Measurements from ENCODE around the gene SH3RF3. TPM values are rescaled to one million over a fixed set of nuclear protein-coding genes. Genes with fewer than 3 reads are reported as not detected.
"Not testable (repeated sequence)": the region's sequence is repeated elsewhere in the genome, so short reads cannot be mapped to it uniquely, and the experiment has no call there.

SH3RF3 gene
- total RNA-seq, 2 experiments from 2014 or later = 1.4 TPM

DNA sequence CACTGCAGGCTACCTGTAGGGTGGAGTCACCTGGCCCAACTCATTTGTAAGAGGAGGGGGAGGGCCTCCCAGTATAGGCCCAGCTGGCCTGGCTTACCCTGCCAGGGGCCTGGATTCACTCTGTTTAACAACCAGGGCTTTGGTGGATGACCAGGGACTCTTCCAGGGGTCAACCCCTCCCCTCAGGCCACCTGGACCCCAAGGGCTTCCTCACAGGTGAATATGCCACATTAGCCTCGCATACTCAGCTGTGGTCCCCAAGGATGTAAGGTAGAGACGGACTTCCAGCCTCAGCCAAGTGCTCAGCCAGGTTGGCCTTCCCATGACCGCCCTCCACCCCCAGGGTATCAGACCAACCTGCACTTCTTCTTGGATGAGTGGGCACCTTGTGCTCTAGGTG lies 8.8 kb upstream of the SH3RF3 start:
- CTCF ChIA-PET = interaction anchor here (0.6 kb wide), 1 partner anchor 218 kb away, joined by 5 read pairs; no protein-coding TSS in a partner anchor

GRCh38 chr2:109120686-109121085 lies 8.3 kb upstream of the SH3RF3 start:
- H3K27ac Mint-ChIP-seq; H3K4me3 Mint-ChIP-seq; H3K36me3 Mint-ChIP-seq (ENCODE audit: low read depth); DNase-seq; intact Hi-C loops (cut with DNase I, micrococcal nuclease); H3K9me3 Mint-ChIP-seq (ENCODE audit: low read depth); ATAC-seq; POLR2A ChIA-PET; H3K27me3 Mint-ChIP-seq: not testable (repeated sequence)
- H3K4me1 Mint-ChIP-seq = peaks cover 12% of the 10 kb centered on the region
- CTCF ChIA-PET = interaction anchor here (0.6 to 1.0 kb wide), 2 partner anchors 217 to 389 kb away, joined by 3 to 5 read pairs; no protein-coding TSS in a partner anchor

More for the DNA sequence above, 8.8 kb upstream of the SH3RF3 start:
- Mint-ChIP-seq H3K36me3 (ENCODE audit: low read depth) (no peaks in the 10 kb centered on the region), H3K27me3 (peaks cover 2% of the 10 kb centered on the region), H3K9me3 (ENCODE audit: low read depth) (peaks cover 6% of the 10 kb centered on the region), H3K4me1 (peaks cover 9% of the 10 kb centered on the region), H3K4me3 (no peak overlapping the region), H3K27ac (no peak overlapping the region)
- ATAC-seq (no peak), DNase-seq (no peak)
- POLR2A ChIA-PET = no interaction called here
- intact Hi-C loops (cut with DNase I, micrococcal nuclease) = no loop called here

GRCh38 chr2:109123586-109124201 lies 5.3 kb upstream of the SH3RF3 start:
- ChIA-PET POLR2A (no interaction called here), CTCF (no interaction called here)
- H3K4me1 Mint-ChIP-seq = peaks cover 22% of the 10 kb centered on the region
- DNase-seq (no peak), ATAC-seq (no peak)
- no peak overlapping the region for H3K27ac Mint-ChIP-seq
- H3K36me3 Mint-ChIP-seq (ENCODE audit: low read depth) = no peaks in the 10 kb centered on the region
- no peak overlapping the region for H3K4me3 Mint-ChIP-seq
- H3K27me3 Mint-ChIP-seq = peaks cover 6% of the 10 kb centered on the region
- no peaks in the 10 kb centered on the region for H3K9me3 Mint-ChIP-seq (ENCODE audit: low read depth)
- intact Hi-C loops (cut with DNase I, micrococcal nuclease) = no loop called here

DNA sequence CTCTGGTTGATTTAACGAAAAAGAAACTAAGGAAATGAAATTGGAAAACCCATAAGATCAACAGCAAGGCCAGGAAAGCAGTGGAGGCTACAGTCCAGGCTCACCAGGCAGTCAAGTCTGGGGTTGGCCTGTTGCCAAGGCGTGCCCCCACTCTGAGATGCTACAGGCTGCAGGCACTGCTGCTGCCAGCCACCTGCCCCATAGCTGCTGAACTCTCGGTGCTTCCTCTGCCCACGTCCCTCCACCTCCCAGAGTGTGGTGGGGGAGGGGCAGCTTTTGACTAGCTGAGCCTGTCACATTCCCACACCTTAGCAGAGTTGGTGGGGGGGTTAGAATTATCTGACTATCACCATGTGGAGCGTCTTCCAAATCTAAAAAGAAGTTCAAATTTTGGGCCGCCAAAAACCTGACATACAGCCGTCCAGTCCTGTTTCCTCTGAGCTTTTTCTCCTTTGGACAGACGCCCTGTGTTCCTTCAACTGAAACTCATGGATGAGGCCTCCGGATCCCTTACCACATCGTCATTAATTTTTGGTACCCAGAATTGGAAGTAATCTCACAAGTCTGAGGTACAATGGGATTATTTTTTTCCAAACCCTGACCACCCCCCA lies 3.9 kb upstream of the SH3RF3 start:
- ChIA-PET POLR2A (no interaction called here), CTCF (interaction anchor here (0.7 to 1.0 kb wide), 4 partner anchors 9 to 587 kb away, joined by 3 to 4 read pairs (median 3); no protein-coding TSS in a partner anchor)
- peak; percentile 29 for DNase-seq
- Mint-ChIP-seq H3K27ac (no peak overlapping the region), H3K9me3 (ENCODE audit: low read depth) (no peaks in the 10 kb centered on the region), H3K4me1 (peaks cover 23% of the 10 kb centered on the region), H3K36me3 (ENCODE audit: low read depth) (peaks cover 2% of the 10 kb centered on the region), H3K27me3 (peaks cover 8% of the 10 kb centered on the region), H3K4me3 (no peak overlapping the region)
- intact Hi-C loops (cut with DNase I, micrococcal nuclease) = loop anchor here (5.0 kb wide), 6 partner anchors 87 to 487 kb away; partner anchors contain the start of genes SEPTIN10 (in 1 of the 2) and SOWAHC (in 1 of the 2)
- no peak for ATAC-seq

GRCh38 chr2:109125593-109126500 lies 3.2 kb upstream of the SH3RF3 start:
- Mint-ChIP-seq H3K4me3 (no peak overlapping the region), H3K9me3 (ENCODE audit: low read depth) (no peaks in the 10 kb centered on the region), H3K27me3 (peaks cover 12% of the 10 kb centered on the region), H3K4me1 (peaks cover 26% of the 10 kb centered on the region), H3K27ac (peak overlapping the region; percentile 63), H3K36me3 (ENCODE audit: low read depth) (peaks cover 3% of the 10 kb centered on the region)
- POLR2A ChIA-PET = no interaction called here
- intact Hi-C loops (cut with DNase I, micrococcal nuclease) = loop anchor here (5.0 kb wide), 6 partner anchors 86 to 486 kb away; partner anchors contain the start of genes SEPTIN10 (in 1 of the 2) and SOWAHC (in 1 of the 2)
- CTCF ChIA-PET = interaction anchor here (0.6 to 1.0 kb wide), 9 partner anchors 8 to 586 kb away, joined by 3 to 6 read pairs (median 3); no protein-coding TSS in a partner anchor
- no peak for DNase-seq
- ATAC-seq = no peak

DNA sequence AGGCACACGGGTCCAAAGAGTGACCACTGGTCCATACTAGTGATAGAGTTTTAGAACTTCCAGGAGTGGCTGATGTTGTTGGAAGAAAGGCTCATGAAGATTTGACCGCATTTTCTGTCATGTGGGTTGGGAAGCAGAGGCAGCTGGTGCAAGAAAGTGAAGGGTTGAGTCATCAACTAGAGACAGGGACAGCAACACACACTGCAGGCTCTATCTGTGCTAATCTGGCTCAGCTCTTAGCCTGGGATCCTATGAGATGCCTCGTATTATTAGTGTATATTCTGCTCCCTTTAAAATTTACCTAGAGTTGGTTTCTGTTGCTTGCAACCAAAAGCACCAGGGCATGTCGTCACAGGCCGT lies 2.5 kb upstream of the SH3RF3 start:
- Mint-ChIP-seq H3K36me3 (ENCODE audit: low read depth) (peaks cover 3% of the 10 kb centered on the region), H3K27ac (peak overlapping the region; percentile 63), H3K9me3 (ENCODE audit: low read depth) (no peaks in the 10 kb centered on the region), H3K4me1 (peaks cover 27% of the 10 kb centered on the region), H3K27me3 (peaks cover 15% of the 10 kb centered on the region), H3K4me3 (no peak overlapping the region)
- DNase-seq = peak; percentile 36
- ChIA-PET POLR2A (no interaction called here), CTCF (interaction anchor here (0.6 to 1.0 kb wide), 7 partner anchors 87 to 420 kb away, joined by 3 to 6 read pairs (median 3); no protein-coding TSS in a partner anchor)
- intact Hi-C loops (cut with DNase I, micrococcal nuclease) = loop anchor here (5.0 kb wide), 6 partner anchors 86 to 486 kb away; partner anchors contain the start of genes SEPTIN10 (in 1 of the 2) and SOWAHC (in 1 of the 2)
- ATAC-seq = peak; percentile 40

DNA sequence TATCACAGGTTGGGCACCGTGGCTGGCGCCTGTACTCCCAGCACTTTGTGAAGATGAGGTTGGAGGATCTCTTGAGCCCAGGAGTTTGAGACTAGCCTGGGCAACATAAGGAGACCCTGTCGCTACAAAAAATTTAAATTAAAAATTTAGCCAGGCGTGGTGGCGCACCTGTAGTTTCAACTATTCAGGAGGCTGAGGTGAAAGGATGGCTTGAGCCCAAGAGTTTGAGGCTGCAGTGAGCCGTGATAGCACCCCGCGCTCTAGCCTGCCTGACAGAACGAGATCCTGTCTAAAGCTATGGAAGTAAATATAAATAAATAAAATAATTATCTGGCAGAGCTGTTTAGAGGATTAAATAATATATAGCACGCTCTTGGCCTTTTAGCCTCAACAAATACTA lies 1.4 kb upstream of the SH3RF3 start:
- Mint-ChIP-seq H3K27ac (no peak overlapping the region), H3K4me1 (peaks cover 31% of the 10 kb centered on the region), H3K36me3 (ENCODE audit: low read depth) (peaks cover 3% of the 10 kb centered on the region), H3K9me3 (ENCODE audit: low read depth) (no peaks in the 10 kb centered on the region), H3K4me3 (peak overlapping the region; percentile 76), H3K27me3 (peaks cover 18% of the 10 kb centered on the region)
- ChIA-PET CTCF (interaction anchor here (0.6 to 1.2 kb wide), 4 partner anchors 44 to 417 kb away, joined by 3 to 12 read pairs (median 4); no protein-coding TSS in a partner anchor), POLR2A (no interaction called here)
- DNase-seq (no peak), ATAC-seq (no peak)
- intact Hi-C loops (cut with DNase I, micrococcal nuclease) = loop anchor here (5.0 kb wide), 6 partner anchors 85 to 485 kb away; partner anchors contain the start of genes SEPTIN10 (in 1 of the 2) and SOWAHC (in 1 of the 2)

- intact Hi-C loops (cut with DNase I, micrococcal nuclease) = loop anchor here (1.0 to 5.0 kb wide), 8 partner anchors 84 to 484 kb away; partner anchors contain the start of genes SEPTIN10 (in 1 of the 2) and SOWAHC (in 1 of the 2)
- peak overlapping the region; percentile 76 for H3K4me3 Mint-ChIP-seq
- POLR2A ChIA-PET = interaction anchor here (1.1 kb wide), 1 partner anchor 87 kb away, joined by 3 read pairs; no protein-coding TSS in a partner anchor
- H3K9me3 Mint-ChIP-seq (ENCODE audit: low read depth) = no peaks in the 10 kb centered on the region
- peaks cover 31% of the 10 kb centered on the region for H3K4me1 Mint-ChIP-seq
- CTCF ChIA-PET = interaction anchor here (0.9 to 1.2 kb wide), 4 partner anchors 43 to 382 kb away, joined by 3 to 13 read pairs (median 8); no protein-coding TSS in a partner anchor
- no peak overlapping the region for H3K27ac Mint-ChIP-seq
- DNase-seq (peak; percentile 83), ATAC-seq (peak; percentile 60)
- peaks cover 3% of the 10 kb centered on the region for H3K36me3 Mint-ChIP-seq (ENCODE audit: low read depth)
- H3K27me3 Mint-ChIP-seq = peaks cover 18% of the 10 kb centered on the region
Observed at GRCh38 chr2:109128048-109128615, 873 bp upstream of the SH3RF3 start.

GRCh38 chr2:109129356-109129920 lies 433 bp downstream of the SH3RF3 start:
- H3K4me3 Mint-ChIP-seq = peak overlapping the region; percentile 76
- POLR2A ChIA-PET = no interaction called here
- H3K27me3 Mint-ChIP-seq = peaks cover 18% of the 10 kb centered on the region
- intact Hi-C loops (cut with DNase I, micrococcal nuclease) = loop anchor here (2.0 to 5.0 kb wide), 7 partner anchors 83 to 483 kb away; partner anchors contain the start of genes SEPTIN10 (in 1 of the 2) and SOWAHC (in 1 of the 2)
- peak; percentile 62 for DNase-seq
- H3K27ac Mint-ChIP-seq = no peak overlapping the region
- CTCF ChIA-PET = interaction anchor here (0.7 to 1.1 kb wide), 4 partner anchors 21 to 352 kb away, joined by 3 read pairs; no protein-coding TSS in a partner anchor
- peaks cover 3% of the 10 kb centered on the region for H3K36me3 Mint-ChIP-seq (ENCODE audit: low read depth)
- H3K4me1 Mint-ChIP-seq = peaks cover 37% of the 10 kb centered on the region
- ATAC-seq = peak; percentile 48
- H3K9me3 Mint-ChIP-seq (ENCODE audit: low read depth) = no peaks in the 10 kb centered on the region

Measured in activated CD4-positive, alpha-beta T cell treated with anti-CD3 and anti-CD28 coated beads for 36 hours (primary cell).